GM10266 (cell line): ENCODE measurements around the gene ZBTB17.
A peak's percentile ranks its signal among the peaks of the same experiment; 100 is the strongest.
"Not testable (repeated sequence)": the region's sequence is repeated elsewhere in the genome, so short reads cannot be mapped to it uniquely, and the experiment has no call there.

ENCODE experiments used
- DNase-seq: peaks from one replicate; pipeline ENCODE4 v3.0.0; 2012; ENCODE audit errors: extremely low spot score
- TF ChIP-seq, protein P1 (sequence below): IDR thresholded peaks from 2 replicates; pipeline ENCODE4 v1.5.1; 2012; ENCODE audit warnings: mild to moderate bottlenecking, low read depth; ENCODE audit not compliant: control insufficient read depth, insufficient read depth; ENCODE audit errors: missing control alignments

The ZBTB17 gene

DNA sequence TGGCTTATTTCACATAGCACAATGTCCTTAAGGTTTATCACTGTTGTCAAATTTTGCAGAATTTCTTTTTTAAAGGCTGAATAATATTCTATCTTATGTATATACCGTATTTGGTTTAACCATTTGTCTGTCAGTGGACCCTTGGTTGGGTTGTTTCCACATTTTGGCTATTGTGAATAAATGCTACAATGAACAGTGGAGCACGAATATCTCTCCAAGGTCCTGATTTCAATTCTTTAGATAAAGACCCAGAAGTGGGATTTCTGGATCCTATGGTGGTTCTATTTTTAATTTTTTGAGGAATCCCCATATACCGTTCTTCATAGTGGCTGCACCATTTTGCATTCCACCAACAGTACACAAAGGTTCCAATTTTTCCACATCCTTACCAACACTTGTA is 5.8 kb upstream of the ZBTB17 start:
- DNase-seq = no peak
- TF ChIP-seq, protein P1, sequence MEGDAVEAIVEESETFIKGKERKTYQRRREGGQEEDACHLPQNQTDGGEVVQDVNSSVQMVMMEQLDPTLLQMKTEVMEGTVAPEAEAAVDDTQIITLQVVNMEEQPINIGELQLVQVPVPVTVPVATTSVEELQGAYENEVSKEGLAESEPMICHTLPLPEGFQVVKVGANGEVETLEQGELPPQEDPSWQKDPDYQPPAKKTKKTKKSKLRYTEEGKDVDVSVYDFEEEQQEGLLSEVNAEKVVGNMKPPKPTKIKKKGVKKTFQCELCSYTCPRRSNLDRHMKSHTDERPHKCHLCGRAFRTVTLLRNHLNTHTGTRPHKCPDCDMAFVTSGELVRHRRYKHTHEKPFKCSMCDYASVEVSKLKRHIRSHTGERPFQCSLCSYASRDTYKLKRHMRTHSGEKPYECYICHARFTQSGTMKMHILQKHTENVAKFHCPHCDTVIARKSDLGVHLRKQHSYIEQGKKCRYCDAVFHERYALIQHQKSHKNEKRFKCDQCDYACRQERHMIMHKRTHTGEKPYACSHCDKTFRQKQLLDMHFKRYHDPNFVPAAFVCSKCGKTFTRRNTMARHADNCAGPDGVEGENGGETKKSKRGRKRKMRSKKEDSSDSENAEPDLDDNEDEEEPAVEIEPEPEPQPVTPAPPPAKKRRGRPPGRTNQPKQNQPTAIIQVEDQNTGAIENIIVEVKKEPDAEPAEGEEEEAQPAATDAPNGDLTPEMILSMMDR = no peak

DNA sequence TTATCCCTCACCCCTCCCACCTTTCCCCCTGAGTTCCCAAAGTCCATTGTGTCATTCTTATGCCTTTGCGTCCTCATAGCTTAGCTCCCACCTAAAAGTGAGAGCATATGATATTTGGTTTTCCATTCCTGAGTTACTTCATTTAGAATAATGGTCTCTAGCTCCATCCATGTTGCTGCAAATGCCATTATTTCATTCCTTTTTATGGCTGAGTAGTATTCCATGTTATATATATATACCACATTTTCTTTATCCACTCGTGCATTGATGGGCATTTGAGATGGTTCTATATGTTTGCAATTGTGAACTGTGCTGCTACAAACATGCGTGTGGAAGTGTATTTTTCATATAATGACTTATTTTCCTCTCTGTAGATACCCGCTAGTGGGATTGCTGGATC is 2.0 kb upstream of the ZBTB17 start:
- DNase-seq = not testable (repeated sequence)

DNA sequence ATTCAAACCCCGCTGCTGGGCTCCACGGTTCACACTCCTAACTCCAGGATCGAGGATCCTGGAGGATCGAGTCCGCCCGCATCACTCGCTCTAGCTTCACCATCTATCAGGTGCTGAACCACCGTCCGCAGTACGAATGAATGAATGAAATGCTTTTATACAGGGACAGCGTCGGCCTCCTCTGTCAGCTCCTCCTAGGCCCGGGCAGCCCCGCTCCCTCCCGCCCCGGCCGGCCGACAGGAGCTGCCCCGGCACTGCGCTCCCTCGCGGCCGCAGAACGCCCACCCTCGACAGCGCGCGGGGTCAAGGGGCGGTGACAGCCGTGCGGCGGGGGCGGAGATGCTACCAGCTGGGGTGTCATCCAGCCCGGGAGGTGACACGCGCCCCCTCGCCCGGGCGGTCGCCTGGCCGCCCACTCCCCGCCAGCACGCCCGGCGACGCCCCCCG is 520 bp downstream of the ZBTB17 start:
- peak; percentile 84 for DNase-seq
- TF ChIP-seq, protein P1 = peak; percentile 35

DNA sequence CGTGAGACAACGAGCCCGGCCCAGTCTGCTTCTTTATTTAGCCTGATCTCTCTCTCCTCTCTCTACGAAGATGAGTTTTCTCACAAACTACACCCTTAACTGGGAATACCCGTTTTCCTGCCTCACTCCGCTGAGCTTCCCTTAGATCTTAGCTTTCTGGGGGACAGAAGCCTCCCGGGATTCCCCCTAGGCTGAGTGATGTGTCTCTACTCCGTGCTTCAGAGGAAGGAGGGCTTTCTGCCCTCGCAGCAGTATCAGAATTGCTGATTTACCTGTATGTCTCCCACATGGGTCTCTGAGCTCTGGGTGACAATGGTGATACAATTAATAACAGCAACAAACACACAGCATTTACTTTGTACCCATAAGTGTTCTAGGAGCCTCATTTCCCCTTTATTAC is 1.0 kb downstream of the ZBTB17 start:
- TF ChIP-seq, protein P1 = no peak
- DNase-seq = peak; percentile 74

DNA sequence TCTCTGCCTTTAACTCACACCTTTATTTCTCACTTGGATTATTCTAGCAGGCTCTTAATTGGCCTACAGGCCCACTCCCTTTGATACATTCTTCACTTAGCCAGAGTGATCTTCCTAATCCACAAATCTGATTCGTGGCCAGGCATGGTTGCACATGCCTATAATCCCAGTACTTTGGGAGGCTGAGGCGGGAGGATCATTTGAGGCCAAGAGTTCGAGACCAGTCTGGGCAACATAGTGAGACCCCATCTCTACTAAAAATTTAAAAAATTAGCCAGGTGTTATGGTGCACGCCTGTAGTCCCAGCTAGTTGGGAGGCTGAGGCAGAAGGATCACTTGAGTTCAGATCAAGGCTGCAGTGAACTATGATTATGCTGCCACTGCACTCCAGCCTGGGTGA is 2.1 kb downstream of the ZBTB17 start:
- no peak for DNase-seq

DNA sequence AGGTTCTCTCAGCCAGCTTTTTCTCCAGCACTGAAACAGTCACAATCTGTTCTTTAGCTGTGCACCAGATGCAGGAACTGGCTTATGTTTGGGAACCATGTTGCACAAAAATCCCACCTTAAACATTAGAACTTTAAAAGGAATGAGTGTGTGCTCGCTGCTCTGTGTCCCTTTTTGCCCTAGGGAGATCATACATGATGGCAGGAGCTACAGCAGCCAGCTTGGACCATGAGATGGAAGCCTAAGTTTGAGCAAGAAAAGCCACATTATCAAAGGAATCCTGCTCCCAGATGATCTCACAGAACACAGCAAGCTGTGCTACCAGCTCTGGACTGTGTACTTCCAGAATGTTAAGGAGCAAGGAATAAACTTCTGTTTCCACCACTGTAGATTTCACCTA is 3.5 kb downstream of the ZBTB17 start:
- TF ChIP-seq, protein P1 = no peak
- DNase-seq = no peak

More for the DNA sequence above, 2.1 kb downstream of the ZBTB17 start:
- TF ChIP-seq, protein P1 = no peak

DNA sequence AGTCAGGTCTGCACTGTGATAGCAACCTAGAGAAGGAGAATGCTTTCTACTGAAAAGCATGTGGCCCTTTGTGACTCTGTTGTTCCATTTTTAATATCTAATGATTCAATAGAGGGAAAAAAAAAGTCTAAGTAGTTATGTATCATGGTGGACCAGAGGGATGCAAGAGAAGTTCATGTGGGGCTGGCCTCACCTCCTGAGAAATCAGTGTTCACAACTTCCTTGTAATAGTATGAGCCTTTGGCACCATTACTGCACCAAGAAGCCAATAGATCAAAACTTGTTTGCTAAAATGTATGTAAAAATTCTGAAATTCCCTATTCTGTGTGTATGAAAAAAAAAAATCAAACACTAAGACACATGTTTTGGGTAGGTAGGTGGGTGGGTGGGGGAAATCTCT is 5.0 kb downstream of the ZBTB17 start:
- no peak for DNase-seq
- TF ChIP-seq, protein P1 = no peak

DNA sequence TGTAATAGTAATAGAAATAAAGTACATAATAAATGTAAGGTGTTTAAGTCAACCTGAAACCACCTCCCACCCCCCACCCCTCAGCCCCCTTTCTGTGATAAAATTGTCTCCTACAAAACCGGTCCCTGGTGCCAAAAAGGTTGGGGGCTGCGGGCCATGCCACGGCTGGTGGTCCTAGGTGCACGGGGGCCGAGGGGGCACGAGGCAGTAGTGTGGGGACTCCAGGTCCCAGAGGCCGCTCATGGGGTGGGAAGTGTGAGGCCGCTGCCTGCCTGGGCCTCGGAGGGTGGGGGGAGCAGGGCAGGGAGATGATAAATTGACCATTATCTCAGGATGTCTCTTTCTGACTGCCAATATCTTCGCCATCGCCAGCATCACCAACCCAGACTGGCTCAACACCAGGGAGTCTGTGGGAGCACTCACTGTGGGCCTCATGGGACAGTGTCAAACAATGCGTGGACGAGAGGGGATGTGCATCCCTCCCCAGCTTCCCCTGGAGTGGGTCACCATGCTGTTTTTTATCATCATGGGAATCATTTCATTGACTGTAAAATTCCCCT is 6.5 kb downstream of the ZBTB17 start:
- no peak for DNase-seq
- TF ChIP-seq, protein P1 = no peak
